Measurements from ENCODE around the gene ABCA2. TPM values are rescaled to one million over a fixed set of nuclear protein-coding genes. Genes with fewer than 3 reads are reported as not detected.

ABCA2 gene
- total RNA-seq, 4 donors from 2014 or later = 13.5 to 58.6 (median 19.3) TPM

DNA sequence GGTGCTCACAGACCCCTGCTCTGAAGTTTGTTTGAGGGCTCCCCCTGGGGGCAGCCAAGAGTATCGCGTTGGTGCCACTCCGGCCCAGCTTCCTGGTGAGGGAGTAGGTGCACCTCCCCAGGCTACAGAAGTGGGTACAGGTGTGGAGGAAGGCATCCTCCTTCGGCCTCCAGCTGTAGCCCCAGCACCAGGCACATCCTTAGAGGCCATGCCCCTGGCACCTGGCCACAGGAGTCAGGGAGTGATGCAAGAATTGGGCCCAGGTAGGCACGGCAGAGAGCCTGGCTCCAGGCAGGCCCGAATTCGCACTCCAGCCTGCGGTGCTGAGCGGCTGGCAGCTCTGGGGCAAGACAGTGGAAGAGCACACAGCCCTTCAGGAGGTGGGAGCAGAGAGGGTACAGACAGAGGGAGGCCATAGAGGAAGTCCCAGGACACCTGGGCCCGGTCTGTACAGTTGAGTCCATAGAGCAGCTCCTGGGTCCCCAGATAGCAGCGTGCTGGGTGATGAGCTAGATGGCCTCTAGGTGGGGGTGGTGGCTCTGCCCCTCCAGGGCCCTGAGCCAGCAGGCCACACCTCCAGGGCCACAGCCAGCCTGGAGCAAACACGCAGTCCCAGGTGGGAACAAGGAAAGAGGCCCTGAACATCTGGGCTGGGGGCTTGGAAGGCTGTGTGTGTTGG, 40.0 kb upstream of the ABCA2 start:
- TF ChIP-seq, protein P1, sequence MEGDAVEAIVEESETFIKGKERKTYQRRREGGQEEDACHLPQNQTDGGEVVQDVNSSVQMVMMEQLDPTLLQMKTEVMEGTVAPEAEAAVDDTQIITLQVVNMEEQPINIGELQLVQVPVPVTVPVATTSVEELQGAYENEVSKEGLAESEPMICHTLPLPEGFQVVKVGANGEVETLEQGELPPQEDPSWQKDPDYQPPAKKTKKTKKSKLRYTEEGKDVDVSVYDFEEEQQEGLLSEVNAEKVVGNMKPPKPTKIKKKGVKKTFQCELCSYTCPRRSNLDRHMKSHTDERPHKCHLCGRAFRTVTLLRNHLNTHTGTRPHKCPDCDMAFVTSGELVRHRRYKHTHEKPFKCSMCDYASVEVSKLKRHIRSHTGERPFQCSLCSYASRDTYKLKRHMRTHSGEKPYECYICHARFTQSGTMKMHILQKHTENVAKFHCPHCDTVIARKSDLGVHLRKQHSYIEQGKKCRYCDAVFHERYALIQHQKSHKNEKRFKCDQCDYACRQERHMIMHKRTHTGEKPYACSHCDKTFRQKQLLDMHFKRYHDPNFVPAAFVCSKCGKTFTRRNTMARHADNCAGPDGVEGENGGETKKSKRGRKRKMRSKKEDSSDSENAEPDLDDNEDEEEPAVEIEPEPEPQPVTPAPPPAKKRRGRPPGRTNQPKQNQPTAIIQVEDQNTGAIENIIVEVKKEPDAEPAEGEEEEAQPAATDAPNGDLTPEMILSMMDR (IDR thresholded peaks at IDR 0.05; ENCODE audit: low read depth) = no peak

DNA sequence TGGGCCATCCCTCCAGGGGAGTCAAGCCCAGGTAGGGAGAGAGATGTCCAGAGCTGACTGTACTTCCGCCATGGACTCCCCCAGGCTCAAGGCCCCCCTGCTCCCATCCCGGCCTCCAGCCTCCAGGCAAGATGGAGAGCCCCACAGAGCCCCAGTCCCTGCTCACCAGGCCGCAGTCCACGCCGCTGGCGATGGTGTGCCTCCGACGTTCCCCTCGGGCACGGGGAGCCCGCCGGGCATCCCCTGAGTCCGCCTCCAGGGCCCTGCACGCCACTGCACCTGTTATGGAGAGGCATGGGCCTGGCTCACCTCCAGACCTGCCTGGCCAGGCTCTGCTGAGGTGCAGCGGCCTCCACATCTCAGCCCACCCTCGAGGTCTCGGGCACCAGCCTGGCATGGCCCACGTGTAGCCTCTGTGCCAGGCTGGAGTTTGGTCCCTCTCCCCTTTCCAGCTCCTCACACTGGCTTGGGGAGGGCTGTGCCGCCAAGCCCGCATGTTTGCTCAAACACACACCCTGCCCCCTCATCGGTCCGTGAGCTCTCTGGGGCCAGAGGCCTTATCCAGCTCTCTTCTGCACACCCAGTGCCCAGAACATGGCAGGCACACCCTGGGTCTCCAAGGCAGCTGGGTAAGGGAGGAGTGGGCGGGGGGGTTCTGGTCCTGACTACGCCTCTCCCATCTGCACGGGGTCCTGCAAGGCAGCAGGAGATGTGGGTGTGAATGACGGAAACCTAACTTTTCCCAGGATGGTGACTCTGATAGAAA, 38.2 kb upstream of the ABCA2 start:
- TF ChIP-seq, protein P1 (IDR thresholded peaks at IDR 0.05; ENCODE audit: low read depth) = no peak

DNA sequence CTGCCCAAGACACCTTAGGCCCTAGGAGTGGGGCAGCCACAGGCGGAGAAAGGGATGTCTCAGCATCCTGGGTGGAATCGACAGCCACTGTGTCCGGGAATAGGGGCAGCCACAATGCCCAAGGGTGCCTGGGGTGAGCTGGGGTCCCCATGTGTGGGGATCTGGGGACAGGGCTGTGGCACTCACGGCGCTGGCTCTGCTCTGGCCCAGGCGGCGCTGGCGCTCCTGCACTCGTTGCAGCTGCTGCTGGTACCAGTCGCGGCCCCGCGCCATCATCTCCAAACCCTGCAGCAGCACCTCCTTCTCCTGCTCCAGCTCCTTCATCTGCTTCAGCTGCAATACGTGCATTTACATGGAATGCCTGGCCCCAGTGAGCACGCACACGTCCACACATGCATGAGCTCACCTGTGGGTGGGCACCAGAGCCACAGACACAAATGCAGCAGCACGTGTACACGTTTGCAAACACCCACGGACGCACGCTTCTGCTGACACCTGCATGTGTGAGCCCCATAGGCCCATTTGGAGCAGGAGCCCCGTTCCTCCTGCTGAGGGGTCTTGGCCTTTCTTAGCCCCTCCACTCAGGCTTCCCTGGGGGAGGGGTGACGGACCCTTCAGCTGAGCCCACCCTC, 37.4 kb upstream of the ABCA2 start:
- TF ChIP-seq, protein P1 (IDR thresholded peaks at IDR 0.05; ENCODE audit: low read depth) = no peak

DNA sequence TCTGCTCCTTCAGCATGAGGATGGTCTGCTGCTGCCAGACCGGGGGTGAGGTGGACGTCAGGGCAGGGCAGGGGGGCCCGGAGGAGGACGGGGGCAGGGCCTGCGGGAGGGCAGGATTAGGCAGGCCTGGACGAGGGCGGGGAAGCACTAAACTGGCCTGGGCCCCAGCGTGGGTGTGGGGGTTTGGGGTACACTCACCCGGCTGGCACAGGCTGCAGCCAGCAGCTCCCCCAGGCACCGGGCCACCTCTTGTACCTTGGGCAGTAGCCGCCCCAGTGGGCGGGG, 36.8 kb upstream of the ABCA2 start:
- TF ChIP-seq, protein P1 (IDR thresholded peaks at IDR 0.05; ENCODE audit: low read depth) = no peak

DNA sequence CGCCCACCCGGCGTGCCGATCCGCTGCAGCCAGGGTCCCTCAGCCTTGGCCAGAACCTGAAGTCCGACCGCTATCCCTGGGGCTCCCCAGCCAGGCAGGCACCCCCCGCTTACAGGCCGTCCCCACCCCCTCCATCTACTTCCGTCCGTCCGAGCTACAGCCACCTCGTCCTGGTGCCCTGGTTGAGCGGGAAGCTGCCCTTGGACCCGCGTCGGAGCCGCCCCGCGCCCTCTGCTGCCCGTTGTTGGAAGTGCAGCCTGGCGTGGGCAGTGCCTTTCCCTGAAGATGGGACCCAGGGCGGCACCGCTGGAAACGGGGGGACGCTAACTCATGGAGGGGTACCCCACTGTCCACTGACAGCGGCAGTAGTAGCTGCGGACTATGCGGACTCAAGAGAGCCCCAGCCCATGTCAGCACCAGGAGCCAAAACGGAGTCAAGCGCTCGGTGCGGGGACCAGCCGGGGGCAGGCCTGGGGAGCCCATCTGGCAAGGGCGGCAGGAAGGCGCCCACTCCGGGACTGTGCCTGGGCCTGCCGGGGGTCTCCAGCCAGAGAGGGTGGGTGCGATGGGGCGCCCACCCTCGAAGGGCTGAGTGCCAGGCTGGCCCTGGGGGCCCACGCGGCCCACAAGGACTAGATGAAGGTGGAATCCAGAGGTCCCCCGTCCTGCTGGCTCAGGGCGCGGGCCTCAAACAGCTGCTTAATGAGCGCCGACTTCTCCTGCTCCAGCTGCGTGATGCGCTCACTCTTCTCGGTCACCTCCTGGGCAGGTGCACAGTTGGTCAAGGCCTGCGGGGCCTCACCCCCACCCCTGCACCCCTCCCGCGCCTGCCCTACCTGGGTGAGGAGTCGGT, 36.2 kb upstream of the ABCA2 start:
- TF ChIP-seq, protein P1 (IDR thresholded peaks at IDR 0.05; ENCODE audit: low read depth) = no peak

DNA sequence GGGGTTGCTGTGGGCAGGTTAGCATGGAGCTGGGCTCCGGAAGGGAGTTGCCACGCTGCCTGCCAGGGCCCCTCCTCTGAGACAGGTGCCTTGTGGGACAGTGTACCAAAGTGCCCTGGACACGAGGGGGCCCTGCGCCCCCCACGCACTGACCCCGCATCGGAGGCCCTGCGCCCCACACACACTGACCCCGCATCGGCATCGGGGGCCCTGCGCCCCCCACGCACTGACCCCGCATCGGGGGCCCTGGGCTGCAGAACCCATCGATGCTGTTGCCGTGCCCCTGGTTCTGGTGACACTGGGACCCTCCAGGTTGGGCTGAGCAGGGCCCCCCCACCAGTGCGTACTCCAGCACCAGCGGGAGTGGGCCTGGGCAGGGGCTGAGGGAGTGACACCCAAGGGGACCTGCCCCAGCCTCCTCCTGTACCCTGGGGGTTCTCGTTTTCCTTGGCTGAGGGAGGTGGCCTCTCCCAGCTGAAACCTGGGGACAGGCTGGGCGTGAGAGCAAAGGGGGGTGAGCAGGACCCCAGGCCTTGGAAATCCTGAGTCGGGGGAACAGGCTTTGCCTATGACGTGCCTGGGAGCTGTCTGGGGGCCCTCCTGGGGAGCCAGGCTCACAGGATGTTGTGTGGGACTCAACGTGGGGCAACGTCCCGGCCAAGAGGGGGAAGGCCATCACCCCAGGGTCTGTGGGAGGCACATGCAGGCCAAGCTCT, 35.4 kb upstream of the ABCA2 start:
- TF ChIP-seq, protein P1 (IDR thresholded peaks at IDR 0.05; ENCODE audit: low read depth) = no peak
